Pancreas (tissue), 10 donors: ENCODE measurements around the gene WDR70. TPM values are rescaled to one million over a fixed set of nuclear protein-coding genes. Genes with fewer than 3 reads are reported as not detected.

ENCODE experiments used
- ATAC-seq, 4 donors: fragments of 200-7000 bp; cut with Tn5 transposase; one replicate each; pipeline versions ENCODE4 v1.8.0 to v1.9.1; 2020; ENCODE audit warnings: mild to moderate bottlenecking in 4 of 4, moderate library complexity in 4 of 4
- DNase-seq, 6 donors: peaks; one replicate each; pipeline ENCODE4 v3.0.0-alpha.2; 2020
- FAIRE-seq: peaks from 2 replicates; lab custom pipeline; 2012; peaks lifted over from hg19 to GRCh38; lab: Jason Lieb, UNC
- H3K27ac ChIP-seq, 4 donors: fragments of 200-600 bp; sonication (generic); 1 replicate in 3 of 4; 2 replicates in 1 of 4; pipeline versions ENCODE4 v1.5.0 to v1.8.0; 2020
- H3K27me3 ChIP-seq, 4 donors: fragments of 200-600 bp; one replicate each; pipeline ENCODE4 v1.8.0; 2021
- H3K36me3 ChIP-seq, 3 donors: fragments of 200-600 bp; sonication (generic) in 1 of 3; one replicate each; pipeline versions ENCODE4 v1.5.0 to v1.8.0; 2020 to 2021
- H3K4me1 ChIP-seq, 3 donors: fragments of 200-600 bp; one replicate each; pipeline ENCODE4 v1.8.0; 2021
- H3K4me3 ChIP-seq, 4 donors: fragments of 200-600 bp; sonication (generic) in 2 of 4; one replicate each; pipeline versions ENCODE4 v1.5.0 to v1.8.0; 2020 to 2021
- H3K9me3 ChIP-seq, 4 donors: fragments of 200-600 bp; one replicate each; pipeline ENCODE4 v1.8.0; 2021
- WGBS, 2 donors: extraction: QIAGEN DNeasy Blood & Tissue Kit; methylation state at CpG; one replicate each; pipeline ENCODE4 v1.1.7; 2013; 5-methylcytosine and 5-hydroxymethylcytosine counted together
- intact Hi-C, 3 donors: fragments of 100-400 bp; cut with DNase I; formaldehyde crosslinking; loops; one replicate each; pipeline versions ENCODE4 v1.11.1 to v1.14.2; 2022
- polyA plus RNA-seq, 2 donors: library from polyadenylated mRNA; stranded (reverse); fragments of 200-250 nt; gene quantifications; one replicate each; pipeline ENCODE4 v1.2.3, GENCODE V29; 2013
- total RNA-seq, 6 donors: library from RNA; stranded (reverse); fragmentation: NEBNext Ultra II Directional in 4 of 6; extraction: Animal tissue kit (Norgen Biotek cat#: 25700) in 4 of 6; gene quantifications; one replicate each; pipeline versions ENCODE4 v1.2.1 to v1.2.4, GENCODE V29; 2021 to 2023
- TF ChIP-seq, protein P1 (sequence below), 4 donors: fragments of 200-600 bp; sonication (generic) in 3 of 4; IDR thresholded peaks; one replicate each; pipeline versions ENCODE4 v1.5.0 to v1.8.0; 2021; ENCODE audit warnings: antibody characterized with exemption in 4 of 4
- donor health status: healthy with polysubstance abuse.
- donor health status: DM: no; HTN: no; CAD: no; lungs with moderate emphysema.
- donor health status: DM: no; HTN: no; CAD: no.
- donor health status: control.
- donor health status: control.
- donor health status: Bipolar disorder and iron deficiency.
- donor health status: DM: yes; HTN: yes; CAD: no.
- donor health status: DM: no; HTN: no; CAD: no.
- donor health status: DM: no; HTN: no; CAD: no.
- donor health status: DM: yes; HTN: yes; CAD: no.

WDR70 gene
- total and polyA plus RNA-seq, 8 donors = 10.7 to 24.3 (median 15.6) TPM

DNA sequence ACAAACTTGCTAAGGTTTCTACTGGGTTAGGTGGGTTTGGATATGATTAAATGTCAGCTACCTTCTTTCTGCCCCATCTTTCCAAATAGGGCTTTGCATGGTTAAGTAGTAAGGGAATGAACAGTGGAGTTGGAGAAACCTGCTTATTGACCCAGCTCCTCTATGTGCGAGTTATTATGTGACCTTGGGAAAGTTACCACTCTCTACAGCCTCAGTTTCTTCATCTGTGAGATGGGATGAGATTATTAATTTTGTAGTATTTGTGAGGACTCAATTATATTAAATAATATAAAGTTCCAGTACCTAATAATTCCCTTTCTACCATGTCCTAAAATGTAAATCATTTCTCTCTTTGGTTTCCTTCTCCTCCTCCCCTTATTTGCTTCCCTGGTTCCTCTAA lies 337.3 kb downstream of the WDR70 start:
- H3K27me3 ChIP-seq = no peaks in the 10 kb centered on the region
- intact Hi-C loops = no loop called here
- WGBS, 2 donors = 71 to 75% methylated on average over 1 of the region's 1 CpG
- H3K27ac ChIP-seq = no peak overlapping the region
- ATAC-seq (no peak), FAIRE-seq (no peak), DNase-seq (no peak)
- H3K4me3 ChIP-seq = no peak overlapping the region
- H3K9me3 ChIP-seq = no peaks in the 10 kb centered on the region
- TF ChIP-seq, protein P1, sequence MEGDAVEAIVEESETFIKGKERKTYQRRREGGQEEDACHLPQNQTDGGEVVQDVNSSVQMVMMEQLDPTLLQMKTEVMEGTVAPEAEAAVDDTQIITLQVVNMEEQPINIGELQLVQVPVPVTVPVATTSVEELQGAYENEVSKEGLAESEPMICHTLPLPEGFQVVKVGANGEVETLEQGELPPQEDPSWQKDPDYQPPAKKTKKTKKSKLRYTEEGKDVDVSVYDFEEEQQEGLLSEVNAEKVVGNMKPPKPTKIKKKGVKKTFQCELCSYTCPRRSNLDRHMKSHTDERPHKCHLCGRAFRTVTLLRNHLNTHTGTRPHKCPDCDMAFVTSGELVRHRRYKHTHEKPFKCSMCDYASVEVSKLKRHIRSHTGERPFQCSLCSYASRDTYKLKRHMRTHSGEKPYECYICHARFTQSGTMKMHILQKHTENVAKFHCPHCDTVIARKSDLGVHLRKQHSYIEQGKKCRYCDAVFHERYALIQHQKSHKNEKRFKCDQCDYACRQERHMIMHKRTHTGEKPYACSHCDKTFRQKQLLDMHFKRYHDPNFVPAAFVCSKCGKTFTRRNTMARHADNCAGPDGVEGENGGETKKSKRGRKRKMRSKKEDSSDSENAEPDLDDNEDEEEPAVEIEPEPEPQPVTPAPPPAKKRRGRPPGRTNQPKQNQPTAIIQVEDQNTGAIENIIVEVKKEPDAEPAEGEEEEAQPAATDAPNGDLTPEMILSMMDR (IDR thresholded peaks at IDR 0.05) = no peak
- H3K4me1 ChIP-seq = peaks cover 4 to 15% (median 14%) of the 10 kb centered on the region in 3 donors
- no peaks in the 10 kb centered on the region for H3K36me3 ChIP-seq

DNA sequence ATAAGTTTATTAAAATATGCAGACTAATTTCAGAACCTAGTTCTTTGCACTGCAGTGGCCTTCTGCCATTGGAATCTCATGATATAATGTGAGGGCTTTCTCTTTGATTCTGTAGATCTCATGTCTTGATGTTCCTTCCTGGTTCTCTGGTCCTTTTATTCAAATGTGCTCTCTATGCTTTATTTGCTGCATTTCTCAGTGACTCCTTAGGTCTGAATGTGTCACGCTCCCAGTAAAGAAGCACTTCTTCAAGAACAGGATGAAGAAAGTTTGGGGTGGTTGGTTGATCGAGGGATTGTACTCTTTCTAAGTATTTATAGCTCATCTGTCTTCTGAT lies 338.1 kb downstream of the WDR70 start:
- no peaks in the 10 kb centered on the region for H3K36me3 ChIP-seq
- H3K27ac ChIP-seq = no peak overlapping the region
- TF ChIP-seq, protein P1 (IDR thresholded peaks at IDR 0.05) = no peak
- DNase-seq (no peak), ATAC-seq (peak; percentile 16 to 43 (median 19)), FAIRE-seq (no peak)
- H3K4me1 ChIP-seq = peaks cover 4 to 15% (median 14%) of the 10 kb centered on the region in 3 donors
- intact Hi-C loops = no loop called here
- 32 to 34% methylated on average over 2 of the region's 2 CpGs for WGBS, 2 donors
- no peaks in the 10 kb centered on the region for H3K9me3 ChIP-seq
- no peaks in the 10 kb centered on the region for H3K27me3 ChIP-seq
- H3K4me3 ChIP-seq = no peak overlapping the region

DNA sequence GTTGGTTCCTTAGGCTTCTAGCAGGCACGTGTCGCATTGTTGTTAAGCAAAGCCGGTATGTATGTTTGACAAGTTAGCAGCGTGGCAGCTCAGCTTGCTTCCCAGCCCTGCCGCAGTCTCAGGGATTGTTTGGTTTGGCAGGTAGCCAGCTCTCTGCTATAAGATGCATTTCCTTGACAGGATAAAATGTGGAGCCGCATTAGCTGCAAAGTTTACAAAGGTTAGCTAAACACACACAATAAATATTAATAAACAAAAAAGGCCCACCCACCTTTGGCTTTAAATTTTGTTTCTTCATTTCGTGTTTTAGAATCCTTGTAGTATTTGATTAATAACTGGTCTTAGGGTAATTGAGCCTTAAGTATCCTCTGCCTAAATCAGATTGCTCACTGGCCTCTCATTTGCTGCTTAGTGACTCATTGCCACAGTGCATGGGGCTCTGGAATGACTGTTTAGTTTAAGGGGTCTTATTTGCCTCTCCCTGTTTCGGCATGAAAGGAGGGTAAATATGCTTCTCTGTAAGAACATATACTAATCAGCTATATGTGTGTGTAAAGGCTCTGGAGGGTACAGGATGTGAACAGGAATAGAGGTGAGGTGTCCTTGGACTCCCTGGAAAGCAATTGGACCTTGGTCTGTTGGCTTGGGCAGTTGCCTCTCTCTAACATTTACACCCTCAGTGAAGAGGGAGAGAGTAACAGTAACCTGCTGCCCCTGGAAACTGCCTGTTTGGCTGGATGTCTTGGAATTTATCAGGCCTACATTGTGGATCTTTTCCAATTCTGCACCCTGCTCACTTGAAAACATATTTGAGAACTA lies 338.7 kb downstream of the WDR70 start:
- DNase-seq (peak; percentile 56 to 68 (median 59)), FAIRE-seq (no peak), ATAC-seq (peak; percentile 91 to 94 (median 93))
- intact Hi-C loops = no loop called here
- H3K27ac ChIP-seq = no peak overlapping the region
- H3K4me1 ChIP-seq = peaks cover 4 to 15% (median 14%) of the 10 kb centered on the region in 3 donors
- no peak overlapping the region for H3K4me3 ChIP-seq
- H3K36me3 ChIP-seq = no peaks in the 10 kb centered on the region
- TF ChIP-seq, protein P1 (IDR thresholded peaks at IDR 0.05) = no peak
- H3K27me3 ChIP-seq = no peaks in the 10 kb centered on the region
- 6 to 13% methylated on average over 8 of the region's 8 CpGs for WGBS, 2 donors
- no peaks in the 10 kb centered on the region for H3K9me3 ChIP-seq

DNA sequence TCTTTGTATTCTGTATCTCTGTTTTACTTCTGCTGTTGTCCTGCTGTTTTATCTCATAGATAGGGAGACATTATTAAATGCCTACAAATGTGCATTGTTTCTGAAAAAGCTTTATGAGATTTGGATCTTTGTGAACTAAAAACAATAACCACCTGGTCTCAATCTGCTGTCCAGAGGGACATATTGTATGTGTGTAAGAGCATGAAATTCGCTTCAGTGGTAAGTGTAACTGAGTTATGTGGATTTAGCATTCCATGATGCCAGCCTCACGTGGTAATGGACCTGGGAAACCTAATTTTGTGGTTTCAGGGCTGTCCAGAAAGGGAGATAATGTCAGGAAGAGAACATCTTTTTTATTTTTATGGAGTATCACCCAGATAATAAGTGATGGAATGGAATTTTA lies 341.4 kb downstream of the WDR70 start:
- DNase-seq (no peak), ATAC-seq (no peak), FAIRE-seq (no peak)
- Histone ChIP-seq H3K27me3 (no peaks in the 10 kb centered on the region), H3K9me3 (no peaks in the 10 kb centered on the region), H3K4me1 (peaks cover 4 to 15% (median 14%) of the 10 kb centered on the region in 3 donors), H3K4me3 (no peak overlapping the region), H3K27ac (no peak overlapping the region), H3K36me3 (no peaks in the 10 kb centered on the region)
- WGBS, 2 donors = 96 to 97% methylated on average over 2 of the region's 2 CpGs
- intact Hi-C loops = no loop called here
- TF ChIP-seq, protein P1 (IDR thresholded peaks at IDR 0.05) = no peak

DNA sequence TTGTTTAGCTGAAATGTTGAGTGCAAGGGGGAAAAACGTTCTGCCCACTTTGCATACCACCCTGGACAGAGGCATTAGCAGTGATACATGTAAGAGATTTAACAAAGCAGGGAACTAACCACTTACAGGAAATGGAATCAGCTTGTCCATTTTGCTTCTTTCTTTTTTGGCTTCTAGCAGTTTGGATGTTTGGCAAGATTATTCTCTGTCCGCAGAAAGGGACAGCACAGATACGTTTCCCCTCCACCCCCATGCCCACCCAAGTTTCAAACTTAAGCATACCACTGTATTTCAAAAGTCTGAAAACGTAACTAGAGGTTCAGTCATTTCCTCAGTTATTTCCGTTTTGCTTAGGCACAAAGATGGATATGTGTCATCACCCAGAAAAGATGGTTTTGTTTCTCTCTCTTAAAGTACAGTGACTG lies 342.3 kb downstream of the WDR70 start:
- no peak overlapping the region for H3K27ac ChIP-seq
- no peak for FAIRE-seq

More for the DNA sequence above, 342.3 kb downstream of the WDR70 start:
- DNase-seq (no peak), ATAC-seq (no peak)
- 83 to 88% methylated on average over 5 of the region's 5 CpGs for whole genome bisulfite sequencing, 2 donors
- no peaks in the 10 kb centered on the region for H3K36me3 ChIP-seq
- no peaks in the 10 kb centered on the region for H3K27me3 ChIP-seq
- TF ChIP-seq, protein P1 (IDR thresholded peaks at IDR 0.05) = no peak
- H3K4me3 ChIP-seq = no peak overlapping the region
- intact Hi-C loops = no loop called here
- H3K9me3 ChIP-seq = no peaks in the 10 kb centered on the region
- H3K4me1 ChIP-seq = peaks cover 4 to 15% (median 14%) of the 10 kb centered on the region in 3 donors
